CD4-positive, alpha-beta memory T cell (primary cell): Measurements from ENCODE around the gene FBXO48. TPM values are rescaled to one million over a fixed set of nuclear protein-coding genes. Genes with fewer than 3 reads are reported as not detected.

Source experiments
- CTCF ChIA-PET: fragments of 350-600 bp; sonication (Branson Sonifier 250); formaldehyde crosslinking; loops from one replicate; lab custom pipeline; 2021; ENCODE audit warnings: inconsistent platforms; ENCODE audit not compliant: partially characterized antibody; lab: Charles Lee
- POLR2A ChIA-PET: fragments of 350-600 bp; sonication (Branson Sonifier 250); formaldehyde crosslinking; loops from one replicate; lab custom pipeline; 2021; ENCODE audit not compliant: partially characterized antibody; lab: Charles Lee
- DNase-seq, 5 donors: peaks; one replicate each; pipeline versions ENCODE4 v3.0.0 to v3.0.0-alpha.2; 2020 to 2022; ENCODE audit warnings: mixed read lengths in 1 of 5
- H3K27ac ChIP-seq: one replicate; pipeline ENCODE4 v1.7.0; 2013; ENCODE audit warnings: low read depth, low read length
- H3K27me3 ChIP-seq: 2 replicates; pipeline ENCODE4 v1.7.0; 2013; ENCODE audit warnings: mild to moderate bottlenecking, low read length, moderate library complexity; ENCODE audit not compliant: insufficient read depth
- H3K36me3 ChIP-seq: 2 replicates; pipeline ENCODE4 v1.7.0; 2013; ENCODE audit warnings: mild to moderate bottlenecking, low read length, moderate library complexity; ENCODE audit not compliant: insufficient read depth
- H3K4me1 ChIP-seq: 2 replicates; pipeline ENCODE4 v1.7.0; 2013; ENCODE audit warnings: mild to moderate bottlenecking, low read length, moderate library complexity; ENCODE audit not compliant: insufficient read depth
- H3K4me3 ChIP-seq, 2 donors: one replicate each; pipeline ENCODE4 v1.7.0; 2013; ENCODE audit warnings: low read length in 2 of 2, mild to moderate bottlenecking in 1 of 2
- H3K9me3 ChIP-seq, 2 donors: one replicate each; pipeline ENCODE4 v1.7.0; 2013; ENCODE audit warnings: low read length in 2 of 2, control low read depth in 1 of 2; ENCODE audit not compliant: control insufficient read depth in 1 of 2
- H3K27ac Mint-ChIP-seq, 7 donors: one replicate each; pipeline ENCODE4 v1.8.0; 2020 to 2021; ENCODE audit warnings: mixed read lengths in 7 of 7, mild to moderate bottlenecking in 6 of 7, inconsistent platforms in 3 of 7, moderate library complexity in 3 of 7
- H3K27me3 Mint-ChIP-seq, 2 donors: one replicate each; pipeline ENCODE4 v1.8.0; 2020 to 2021; ENCODE audit warnings: mixed read lengths in 2 of 2
- H3K36me3 Mint-ChIP-seq, 2 donors: one replicate each; pipeline ENCODE4 v1.8.0; 2020 to 2021; ENCODE audit warnings: mixed read lengths in 2 of 2, inconsistent platforms in 1 of 2, mild to moderate bottlenecking in 1 of 2
- H3K4me1 Mint-ChIP-seq, 4 donors: one replicate each; pipeline ENCODE4 v1.8.0; 2020 to 2021; ENCODE audit warnings: mixed read lengths in 4 of 4, mild to moderate bottlenecking in 1 of 4
- H3K4me3 Mint-ChIP-seq, 8 donors: one replicate each; pipeline ENCODE4 v1.8.0; 2020 to 2021; ENCODE audit warnings: mixed read lengths in 8 of 8, mild to moderate bottlenecking in 7 of 8, moderate library complexity in 6 of 8, inconsistent platforms in 3 of 8
- H3K9me3 Mint-ChIP-seq, 8 donors: one replicate each; pipeline ENCODE4 v1.8.0; 2020 to 2021; ENCODE audit warnings: mixed read lengths in 8 of 8, mild to moderate bottlenecking in 5 of 8, inconsistent platforms in 3 of 8, moderate library complexity in 1 of 8
- intact Hi-C: fragments of 100-400 bp; cut with micrococcal nuclease; formaldehyde crosslinking; loops from one replicate; pipeline ENCODE4 v1.15.1; 2023
- polyA plus RNA-seq, 2 donors: library from polyadenylated mRNA; unstranded; fragments of 300-500 nt; fragmentation: Illumina TruSeq; gene quantifications; one replicate each; pipeline ENCODE4 v1.2.3, GENCODE V29; 2021
- total RNA-seq, 2 experiments: library from RNA; stranded (reverse); gene quantifications; one replicate each; pipeline ENCODE4 v1.2.3, GENCODE V29; 2021

FBXO48 gene
- total and polyA plus RNA-seq, 4 experiments from 2014 or later = 0.67 to 6.5 (median 3.8) TPM

DNA sequence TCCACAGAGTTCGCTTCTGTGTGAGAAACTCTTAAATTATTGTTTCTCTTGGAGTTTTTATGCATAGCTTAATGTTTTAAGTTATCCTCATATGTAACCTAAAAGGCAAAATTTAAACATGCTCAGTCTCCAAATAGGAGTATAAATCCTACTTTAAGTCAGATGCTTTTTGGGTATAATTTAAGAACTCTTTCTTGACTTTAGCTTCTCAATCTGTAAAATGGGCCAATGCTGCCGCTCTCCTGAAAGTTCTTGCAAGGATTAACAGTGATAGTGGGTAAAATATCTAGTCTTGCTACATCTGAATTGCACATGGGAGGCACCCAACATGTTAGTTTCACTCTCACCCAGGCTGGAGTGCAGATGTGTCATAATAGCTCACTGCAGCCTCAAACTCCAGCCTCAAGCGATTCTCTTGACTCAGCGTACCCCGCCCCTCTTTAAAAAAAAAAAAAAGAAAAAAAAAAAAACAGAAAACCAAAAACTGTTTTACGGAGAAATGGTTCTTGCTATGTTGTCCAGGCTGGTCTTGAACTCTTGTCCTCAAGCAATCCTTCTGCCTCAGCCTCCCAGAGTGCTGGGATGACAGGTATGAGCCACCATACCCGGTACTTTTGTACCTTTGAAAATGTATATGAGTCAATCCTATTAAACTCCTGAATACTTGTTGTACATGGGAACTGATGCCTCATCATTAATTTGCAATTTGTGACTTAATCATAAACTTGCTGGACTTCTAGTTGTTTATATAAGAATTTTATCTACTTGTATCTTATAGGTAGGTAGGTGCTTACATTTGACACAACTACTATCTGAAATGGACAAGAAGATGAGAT, 1.8 kb downstream of the FBXO48 start:
- POLR2A ChIA-PET = interaction anchor here (1.0 to 5.1 kb wide), 19 partner anchors 13 to 460 kb away, joined by 3 to 41 read pairs (median 4); partner anchors contain the start of gene ARHGAP25
- Histone ChIP-seq H3K27me3 (no peaks in the 10 kb centered on the region), H3K4me3 (peak overlapping the region in 1 of 2 donors; percentile 85), H3K36me3 (no peaks in the 10 kb centered on the region), H3K9me3 (no peaks in the 10 kb centered on the region), H3K4me1 (peaks cover 45% of the 10 kb centered on the region), H3K27ac (peak overlapping the region; percentile 96)
- H3K27ac Mint-ChIP-seq = peak overlapping the region; percentile 89 to 98 (median 97)
- CTCF ChIA-PET = interaction anchor here (0.7 to 9.0 kb wide), 30 partner anchors 8 to 460 kb away, joined by 3 to 149 read pairs (median 10); partner anchors contain the start of gene ARHGAP25
- no peaks in the 10 kb centered on the region for H3K9me3 Mint-ChIP-seq
- peak overlapping the region; percentile 69 to 97 (median 96) for H3K4me3 Mint-ChIP-seq
- DNase-seq = peak; percentile 40 to 83 (median 56)
- peaks cover 28 to 55% (median 40%) of the 10 kb centered on the region in 4 donors for H3K4me1 Mint-ChIP-seq
- peaks cover 4 to 12% of the 10 kb centered on the region in 2 donors for H3K36me3 Mint-ChIP-seq
- no peaks in the 10 kb centered on the region for H3K27me3 Mint-ChIP-seq
- intact Hi-C loops = loop anchor here (5.0 kb wide), 3 partner anchors 52 to 302 kb away; partner anchors contain the start of gene PPP3R1

DNA sequence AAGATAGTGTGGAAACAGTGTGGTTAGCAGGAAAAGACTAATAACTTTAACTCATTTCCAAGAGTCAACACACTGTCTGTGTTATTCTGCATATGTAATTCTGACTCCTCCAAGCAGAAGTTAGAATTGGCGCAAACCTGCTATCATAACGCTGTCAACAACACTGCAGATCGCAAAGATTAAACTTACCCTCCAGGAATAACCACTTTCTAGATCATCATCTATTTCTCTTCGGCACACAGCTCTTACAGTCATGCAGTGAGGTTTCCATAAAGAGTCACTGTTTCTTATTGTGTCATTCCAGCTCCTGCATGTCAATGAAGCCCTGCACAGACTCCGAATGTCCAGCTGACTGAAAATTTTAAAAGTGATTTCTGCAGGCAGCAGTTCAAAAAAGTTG, 2.4 kb downstream of the FBXO48 start:
- ChIA-PET CTCF (interaction anchor here (0.7 to 9.0 kb wide), 27 partner anchors 9 to 842 kb away, joined by 3 to 149 read pairs (median 11); partner anchors contain the start of gene ARHGAP25), POLR2A (interaction anchor here (1.0 to 5.1 kb wide), 10 partner anchors 12 to 460 kb away, joined by 3 to 17 read pairs (median 4); no protein-coding TSS in a partner anchor)
- Histone ChIP-seq H3K36me3 (no peaks in the 10 kb centered on the region), H3K9me3 (no peaks in the 10 kb centered on the region), H3K27me3 (no peaks in the 10 kb centered on the region), H3K27ac (peak overlapping the region; percentile 96), H3K4me1 (peaks cover 45% of the 10 kb centered on the region), H3K4me3 (no peak overlapping the region)
- intact Hi-C loops = loop anchor here (5.0 kb wide), 3 partner anchors 53 to 303 kb away; partner anchors contain the start of gene PPP3R1
- Mint-ChIP-seq H3K27me3 (no peaks in the 10 kb centered on the region), H3K4me1 (peaks cover 28 to 55% (median 40%) of the 10 kb centered on the region in 4 donors), H3K9me3 (no peaks in the 10 kb centered on the region), H3K36me3 (peaks cover 4 to 12% of the 10 kb centered on the region in 2 donors), H3K4me3 (peak overlapping the region in 5 of 8 donors; percentile 7 to 97 (median 69)), H3K27ac (peak overlapping the region; percentile 32 to 98 (median 94))
- no peak for DNase-seq

DNA sequence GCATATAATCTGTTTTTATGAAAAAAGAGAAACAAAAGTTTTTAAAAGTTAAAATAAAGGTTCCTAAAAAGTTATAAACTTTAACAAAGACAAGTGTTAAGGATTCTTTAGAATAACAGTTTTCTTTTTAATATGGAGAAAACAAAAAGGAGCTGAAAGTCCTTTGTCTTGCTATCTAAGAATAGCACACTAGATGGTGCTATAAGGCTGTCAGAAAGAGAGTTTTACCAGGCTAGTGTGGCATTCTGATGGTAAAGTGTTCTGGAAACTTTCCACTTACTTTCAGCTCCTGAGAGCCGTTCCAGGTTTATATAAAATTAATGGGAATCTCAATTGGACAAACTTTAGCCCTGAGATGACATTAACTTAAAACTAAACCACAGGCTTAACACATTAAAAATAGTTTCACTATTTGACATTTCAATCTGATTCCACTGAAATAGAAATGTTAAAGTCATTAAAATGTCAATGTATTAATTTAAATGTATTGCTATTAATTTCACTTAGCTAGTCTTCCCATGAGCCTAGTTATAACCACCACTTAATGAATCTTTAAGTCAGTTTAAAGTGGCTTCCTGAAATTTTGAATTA, 3.7 kb downstream of the FBXO48 start:
- no peaks in the 10 kb centered on the region for H3K36me3 ChIP-seq
- H3K4me1 ChIP-seq = peaks cover 36% of the 10 kb centered on the region
- H3K27me3 Mint-ChIP-seq = no peaks in the 10 kb centered on the region
- no peaks in the 10 kb centered on the region for H3K9me3 Mint-ChIP-seq
- CTCF ChIA-PET = interaction anchor here (0.7 to 9.0 kb wide), 41 partner anchors 8 to 845 kb away, joined by 3 to 149 read pairs (median 7); partner anchors contain the start of genes ARHGAP25 and GKN1
- no peaks in the 10 kb centered on the region for H3K9me3 ChIP-seq
- H3K4me1 Mint-ChIP-seq = peaks cover 22 to 43% (median 33%) of the 10 kb centered on the region in 4 donors
- peak in 4 of 5 donors; percentile 59 to 65 (median 60) for DNase-seq
- no peak overlapping the region for H3K4me3 ChIP-seq
- H3K36me3 Mint-ChIP-seq = peaks cover 4 to 12% of the 10 kb centered on the region in 2 donors
- H3K4me3 Mint-ChIP-seq = no peak overlapping the region
- no peak overlapping the region for H3K27ac ChIP-seq
- H3K27ac Mint-ChIP-seq = peak overlapping the region in 1 of 7 donors; percentile 15
- intact Hi-C loops = loop anchor here (1.0 to 2.0 kb wide), 8 partner anchors 23 to 550 kb away; partner anchors contain the start of gene ANTXR1
- POLR2A ChIA-PET = interaction anchor here (0.7 to 2.9 kb wide), 12 partner anchors 10 to 462 kb away, joined by 3 to 14 read pairs (median 5); no protein-coding TSS in a partner anchor
- H3K27me3 ChIP-seq = no peaks in the 10 kb centered on the region

DNA sequence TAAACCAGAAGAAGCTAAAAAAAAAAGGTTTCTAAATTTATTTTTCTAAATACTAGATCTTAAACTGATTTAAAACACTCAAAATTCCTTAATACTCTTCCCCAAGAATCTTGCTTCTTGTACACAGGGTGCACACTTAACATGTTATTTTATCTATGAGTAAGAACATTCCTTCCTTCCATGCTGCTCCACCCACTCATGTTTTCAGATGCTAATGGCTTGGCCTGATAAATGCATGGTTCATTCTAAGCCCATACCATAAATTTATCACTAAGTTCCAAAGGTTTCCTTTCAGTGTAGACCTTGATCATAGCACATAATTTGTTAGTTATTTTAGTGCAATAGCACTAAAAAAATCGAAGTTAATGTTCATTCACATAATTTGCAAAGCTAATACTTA, 8.1 kb downstream of the FBXO48 start:
- POLR2A ChIA-PET = interaction anchor here (1.2 kb wide), 1 partner anchor 8 kb away, joined by 7 read pairs; the partner anchor contains the start of genes APLF and FBXO48
- Histone ChIP-seq H3K4me1 (peaks cover 6% of the 10 kb centered on the region), H3K27me3 (no peaks in the 10 kb centered on the region), H3K4me3 (no peak overlapping the region), H3K9me3 (no peaks in the 10 kb centered on the region), H3K36me3 (no peaks in the 10 kb centered on the region), H3K27ac (no peak overlapping the region)
- no peak overlapping the region for H3K4me3 Mint-ChIP-seq
- H3K36me3 Mint-ChIP-seq = peaks cover 0 to 4% of the 10 kb centered on the region in 2 donors
- peaks cover under 1 to 13% (median 10%) of the 10 kb centered on the region in 4 donors for H3K4me1 Mint-ChIP-seq
- H3K27ac Mint-ChIP-seq = no peak overlapping the region
- DNase-seq = no peak
- CTCF ChIA-PET = interaction anchor here (1.3 kb wide), 1 partner anchor 136 kb away, joined by 3 read pairs; no protein-coding TSS in a partner anchor
- H3K9me3 Mint-ChIP-seq = no peaks in the 10 kb centered on the region
- intact Hi-C loops = no loop called here
- no peaks in the 10 kb centered on the region for H3K27me3 Mint-ChIP-seq

DNA sequence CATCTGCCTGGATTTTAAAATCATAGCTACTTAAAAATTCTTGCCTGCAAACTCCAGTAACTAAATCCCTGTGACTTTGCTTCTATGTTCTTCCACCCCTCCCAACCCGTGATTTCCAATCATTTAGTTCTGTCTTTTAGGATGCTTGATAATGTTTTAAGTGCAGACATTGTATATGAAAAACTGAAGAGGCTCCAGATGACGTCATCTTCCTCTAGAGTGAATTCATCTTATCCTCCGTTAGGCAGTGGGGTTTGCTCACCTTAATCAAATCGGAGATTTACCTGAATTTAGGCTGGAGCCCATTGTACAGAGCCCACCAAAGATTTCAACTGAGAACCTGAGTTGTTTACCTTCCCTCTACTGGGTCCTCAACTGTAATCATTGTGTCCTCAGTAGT, 10.9 kb downstream of the FBXO48 start:
- intact Hi-C loops = no loop called here
- Histone ChIP-seq H3K27me3 (no peaks in the 10 kb centered on the region), H3K4me3 (no peak overlapping the region), H3K4me1 (peaks cover 20% of the 10 kb centered on the region), H3K36me3 (no peaks in the 10 kb centered on the region), H3K9me3 (no peaks in the 10 kb centered on the region), H3K27ac (no peak overlapping the region)
- H3K36me3 Mint-ChIP-seq = peaks cover 0 to 4% of the 10 kb centered on the region in 2 donors
- no peaks in the 10 kb centered on the region for H3K27me3 Mint-ChIP-seq
- ChIA-PET CTCF (interaction anchor here (0.9 to 1.0 kb wide), 2 partner anchors 8 to 139 kb away, joined by 3 to 4 read pairs; no protein-coding TSS in a partner anchor), POLR2A (interaction anchor here (0.6 to 1.6 kb wide), 2 partner anchors 11 to 270 kb away, joined by 3 to 6 read pairs; partner anchors contain the start of genes APLF and FBXO48)
- peaks cover 20 to 27% (median 23%) of the 10 kb centered on the region in 4 donors for H3K4me1 Mint-ChIP-seq
- H3K9me3 Mint-ChIP-seq = no peaks in the 10 kb centered on the region
- H3K27ac Mint-ChIP-seq = peak overlapping the region in 1 of 7 donors; percentile 26
- no peak overlapping the region for H3K4me3 Mint-ChIP-seq
- no peak for DNase-seq

DNA sequence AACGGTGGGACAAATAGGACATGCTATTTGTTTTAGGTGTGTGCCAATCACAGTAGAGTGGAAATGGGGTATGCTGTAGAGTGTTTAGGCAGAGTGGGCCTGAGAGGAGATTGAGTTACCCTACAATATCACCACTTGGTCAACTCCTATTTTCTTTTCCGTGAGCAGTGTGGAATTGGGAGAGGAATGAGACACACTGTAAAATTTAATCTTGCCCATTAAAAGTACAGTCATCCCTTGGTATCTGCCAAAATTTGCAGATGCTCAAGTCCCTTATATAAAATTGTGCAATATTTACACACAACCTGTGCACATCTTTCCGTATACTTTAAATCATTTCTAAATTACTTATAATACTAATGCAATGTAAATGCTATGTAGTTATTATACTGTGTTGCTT, 12.4 kb downstream of the FBXO48 start:
- H3K36me3 Mint-ChIP-seq = no peaks in the 10 kb centered on the region
- no peak for DNase-seq
- H3K27ac ChIP-seq = no peak overlapping the region
- ChIA-PET CTCF (interaction anchor here (2.2 to 2.5 kb wide), 3 partner anchors 8 to 13 kb away, joined by 9 to 36 read pairs (median 28); partner anchors contain the start of genes APLF and FBXO48), POLR2A (no interaction called here)
- peak overlapping the region in 1 of 7 donors; percentile 8 for H3K27ac Mint-ChIP-seq
- H3K27me3 ChIP-seq = no peaks in the 10 kb centered on the region
- no peaks in the 10 kb centered on the region for H3K9me3 ChIP-seq
- H3K36me3 ChIP-seq = no peaks in the 10 kb centered on the region
- H3K4me1 ChIP-seq = peaks cover 20% of the 10 kb centered on the region
- H3K9me3 Mint-ChIP-seq = no peaks in the 10 kb centered on the region
- intact Hi-C loops = no loop called here
- H3K4me3 ChIP-seq = no peak overlapping the region
- H3K4me1 Mint-ChIP-seq = peaks cover 19 to 27% (median 20%) of the 10 kb centered on the region in 4 donors
- H3K4me3 Mint-ChIP-seq = no peak overlapping the region
- H3K27me3 Mint-ChIP-seq = no peaks in the 10 kb centered on the region
